OCI-LY1 (cell line): ENCODE measurements around the gene LMNA.

Experiments
- H2AFZ ChIP-seq: fragments of 200-600 bp; sonication (generic), shearing (Covaris generic); 2 replicates; pipeline ENCODE4 v1.6.0; 2014; ENCODE audit warnings: antibody characterized with exemption, mild to moderate bottlenecking, low read length
- H3F3A ChIP-seq: fragments of 200-600 bp; sonication (generic), shearing (Covaris generic); 2 replicates; pipeline ENCODE4 v1.6.0; 2014; ENCODE audit warnings: mild to moderate bottlenecking, antibody characterized with exemption, low read length, moderate library complexity; ENCODE audit not compliant: insufficient read depth
- H3K27ac ChIP-seq: fragments of 200-600 bp; sonication (generic); 2 replicates; pipeline ENCODE4 v1.5.1; 2014; ENCODE audit warnings: low read length, mixed run types, mild to moderate bottlenecking, low read depth; ENCODE audit not compliant: poor library complexity, severe bottlenecking
- H3K27me3 ChIP-seq: fragments of 200-600 bp; sonication (generic); 2 replicates; pipeline ENCODE4 v1.6.0; 2014; ENCODE audit warnings: antibody characterized with exemption, mild to moderate bottlenecking, low read length, moderate library complexity; ENCODE audit not compliant: insufficient read depth
- H3K36me3 ChIP-seq: fragments of 200-600 bp; sonication (generic); 2 replicates; pipeline ENCODE4 v1.6.1; 2014; ENCODE audit warnings: mild to moderate bottlenecking, antibody characterized with exemption, low read length, moderate library complexity, mixed read lengths; ENCODE audit not compliant: insufficient read depth
- H3K4me1 ChIP-seq: fragments of 200-600 bp; sonication (generic); 2 replicates; pipeline ENCODE4 v1.5.1; 2014; ENCODE audit warnings: mild to moderate bottlenecking, low read length, moderate library complexity; ENCODE audit not compliant: insufficient read depth, severe bottlenecking
- H3K4me2 ChIP-seq: fragments of 200-600 bp; sonication (generic), shearing (Covaris generic); 2 replicates; pipeline ENCODE4 v1.6.1; 2014; ENCODE audit warnings: low read length
- H3K4me3 ChIP-seq: fragments of 200-600 bp; sonication (generic); 2 replicates; pipeline ENCODE4 v1.5.1; 2014; ENCODE audit warnings: low read length, low read depth, mild to moderate bottlenecking, mixed read lengths; ENCODE audit not compliant: poor library complexity, severe bottlenecking
- H3K79me2 ChIP-seq: fragments of 200-600 bp; shearing (Covaris generic); 2 replicates; pipeline ENCODE4 v1.6.1; 2016; ENCODE audit warnings: mixed run types, low read length, mixed read lengths; ENCODE audit not compliant: insufficient read depth
- H3K9ac ChIP-seq: fragments of 200-600 bp; sonication (generic), shearing (Covaris generic); 2 replicates; pipeline ENCODE4 v1.6.1; 2014; ENCODE audit warnings: mild to moderate bottlenecking, low read length, mixed read lengths
- H3K9me2 ChIP-seq: fragments of 200-600 bp; sonication (generic), shearing (Covaris generic); 2 replicates; pipeline ENCODE4 v1.6.1; 2014; ENCODE audit warnings: low read depth, mild to moderate bottlenecking, low read length, mixed read lengths
- H3K9me3 ChIP-seq: fragments of 200-600 bp; shearing (Covaris generic); 2 replicates; pipeline ENCODE4 v1.6.1; 2014; ENCODE audit warnings: low read length, mixed read lengths
- H4K20me1 ChIP-seq: fragments of 200-600 bp; sonication (generic), shearing (Covaris generic); 2 replicates; pipeline ENCODE4 v1.6.0; 2016; ENCODE audit warnings: mild to moderate bottlenecking, low read length; ENCODE audit not compliant: insufficient read depth
- CTCF ChIP-seq: fragments of 200-600 bp; sonication (generic), shearing (Covaris generic); IDR thresholded peaks from 2 replicates; pipeline ENCODE4 v1.5.1; 2017; ENCODE audit warnings: mild to moderate bottlenecking, antibody characterized with exemption, low read length, moderate library complexity, mixed read lengths
- EZH2 ChIP-seq: fragments of 200-600 bp; sonication (generic), shearing (Covaris generic); IDR thresholded peaks from 2 replicates; pipeline ENCODE4 v1.8.0; 2017; ENCODE audit warnings: borderline replicate concordance, mixed run types, mild to moderate bottlenecking, antibody characterized with exemption, low read length, moderate library complexity, mixed read lengths

LMNA gene

GRCh38 chr1:156138458-156138867, 24.0 kb downstream of the LMNA start:
- Histone ChIP-seq H3K9me2 (no peaks in the 10 kb centered on the region), H3K27me3 (no peaks in the 10 kb centered on the region; the same call in 1 of the 2 replicates), H3K4me1 (no peaks in the 10 kb centered on the region), H3K27ac (no peak overlapping the region), H3K9me3 (no peaks in the 10 kb centered on the region), H3K36me3 (no peaks in the 10 kb centered on the region), H2AFZ (no peak overlapping the region), H3K79me2 (no peaks in the 10 kb centered on the region), H3K4me3 (no peak overlapping the region), H3F3A (no peaks in the 10 kb centered on the region), H4K20me1 (no peaks in the 10 kb centered on the region), H3K4me2 (no peak overlapping the region), H3K9ac (no peak overlapping the region)
- TF ChIP-seq EZH2 (no peak), CTCF (no peak)

- Histone ChIP-seq H3K79me2 (no peaks in the 10 kb centered on the region), H3K9me2 (no peaks in the 10 kb centered on the region), H3K36me3 (no peaks in the 10 kb centered on the region), H3K9ac (no peak overlapping the region), H3K9me3 (no peaks in the 10 kb centered on the region), H3K27ac (no peak overlapping the region), H2AFZ (no peak overlapping the region), H3K27me3 (no peaks in the 10 kb centered on the region; the same call in 1 of the 2 replicates), H3K4me3 (no peak overlapping the region), H3K4me2 (no peak overlapping the region), H4K20me1 (no peaks in the 10 kb centered on the region), H3K4me1 (peaks cover 4% of the 10 kb centered on the region), H3F3A (no peaks in the 10 kb centered on the region)
- TF ChIP-seq CTCF (peak; percentile 88), EZH2 (no peak)
Observed at GRCh38 chr1:156140879-156141707, 26.6 kb downstream of the LMNA start.

DNA sequence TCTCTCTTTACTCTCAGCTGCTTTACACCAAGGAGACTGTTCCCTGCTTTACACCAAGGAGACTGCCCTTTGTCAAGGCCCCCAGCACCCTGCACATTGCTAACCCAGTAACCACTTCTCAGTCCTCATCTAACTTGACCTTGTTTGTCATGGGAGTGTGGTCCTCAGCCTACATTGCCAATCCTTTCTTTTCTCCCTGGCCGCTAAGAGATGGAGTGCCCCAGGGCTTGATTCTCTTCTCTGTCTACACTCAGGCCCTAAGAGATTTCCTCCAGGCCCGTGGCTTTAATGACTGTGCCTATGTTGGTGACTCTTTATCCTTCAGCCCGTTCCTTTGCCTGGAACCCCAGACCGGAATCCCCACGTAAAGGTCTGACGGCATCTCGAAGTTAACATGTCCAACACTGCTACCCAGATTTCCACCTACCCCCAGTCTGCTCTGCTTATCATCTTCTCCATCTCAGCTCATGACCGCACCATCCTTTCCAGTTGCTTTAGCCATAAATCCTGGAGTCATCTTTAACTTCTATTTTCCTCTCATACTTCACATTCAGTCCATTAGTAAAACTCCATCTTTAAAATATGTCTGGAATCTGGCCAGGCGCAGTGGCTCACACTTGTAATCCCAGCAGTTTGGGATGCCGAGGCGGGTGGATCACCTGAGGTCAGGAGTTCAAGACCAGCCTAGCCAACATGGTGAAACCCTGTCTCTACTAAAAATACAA, 29.4 kb downstream of the LMNA start:
- TF ChIP-seq EZH2 (no peak), CTCF (no peak)
- H3F3A ChIP-seq, result no peaks in the 10 kb centered on the region
- H3K9me2 ChIP-seq, result no peaks in the 10 kb centered on the region
- H4K20me1 ChIP-seq, result no peaks in the 10 kb centered on the region
- H3K4me2 ChIP-seq, result no peak overlapping the region
- no peak overlapping the region for H3K27ac ChIP-seq
- no peaks in the 10 kb centered on the region for H3K36me3 ChIP-seq
- no peak overlapping the region for H3K4me3 ChIP-seq
- H2AFZ ChIP-seq, result no peak overlapping the region
- no peaks in the 10 kb centered on the region for H3K27me3 ChIP-seq
- H3K9me3 ChIP-seq, result no peaks in the 10 kb centered on the region
- H3K4me1 ChIP-seq, result peaks cover 31% of the 10 kb centered on the region
- no peaks in the 10 kb centered on the region for H3K79me2 ChIP-seq
- H3K9ac ChIP-seq, result no peak overlapping the region
